Measurements from ENCODE around the gene NLGN2. TPM values are rescaled to one million over a fixed set of nuclear protein-coding genes. Genes with fewer than 3 reads are reported as not detected.

Gene NLGN2
- total and polyA plus RNA-seq, 2 donors (not counting 1 experiment from before 2014, with no cell fraction given), result 0.52 to 3.4 TPM

DNA sequence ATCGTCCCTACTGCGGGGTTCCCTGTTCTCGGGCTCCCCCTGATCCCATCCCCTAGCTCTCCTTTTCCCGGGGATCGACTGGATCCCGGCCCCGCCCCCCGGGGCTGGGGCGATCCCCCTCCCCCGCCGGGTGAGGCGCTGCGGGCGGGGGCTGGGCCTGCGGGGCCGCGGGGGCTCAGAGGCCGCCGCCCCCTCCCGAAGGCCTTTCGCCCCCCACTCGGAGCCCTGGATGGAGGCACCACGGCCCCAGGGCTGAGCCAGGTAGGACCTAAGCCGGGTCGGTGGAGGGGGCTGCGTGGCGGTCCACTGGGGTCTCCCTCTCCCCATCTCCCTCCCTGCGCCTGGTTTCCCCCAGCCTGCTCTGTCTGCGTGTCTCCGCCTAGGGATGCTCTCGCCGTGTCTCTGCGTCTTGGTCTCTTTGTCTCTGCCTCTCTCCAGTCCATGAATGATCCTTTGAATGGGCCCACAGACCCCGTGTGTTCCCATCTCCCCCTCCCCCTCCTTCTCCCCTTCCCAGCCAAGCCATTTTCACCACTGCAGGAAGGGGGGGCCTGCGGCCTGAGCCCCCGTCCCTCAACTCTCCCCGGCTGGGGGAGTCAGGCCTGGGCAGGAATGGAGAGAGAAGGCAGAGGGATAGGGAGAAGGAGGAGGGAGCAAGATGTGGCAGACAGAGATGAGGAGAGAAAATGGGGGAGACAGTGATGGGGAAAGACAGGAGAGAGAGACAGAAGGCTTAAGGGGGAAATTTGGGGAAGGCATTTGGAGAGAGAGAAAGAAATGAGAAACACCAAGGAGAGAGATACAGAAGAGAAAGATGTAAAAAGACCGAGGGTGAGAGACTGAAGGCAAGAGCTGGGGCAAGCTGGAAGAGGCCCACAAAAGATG lies 2.1 kb upstream of the NLGN2 start:
- Histone ChIP-seq H3K4me2 (replicated peaks; ENCODE audit: low read depth, low read length, poor library complexity, severe bottlenecking) (peak overlapping the region; percentile 94), H3K27me3 (replicated peaks in 1 of 4; ENCODE audit: control extremely low read depth in 1 of 4, control insufficient read depth in 3 of 4, insufficient read depth in 4 of 4, low read length in 3 of 4) (peaks cover 0 to 31% (median 4%) of the 10 kb centered on the region in 4 experiments), H2AFZ (ENCODE audit: insufficient read depth, low read depth, low read length, poor library complexity, severe bottlenecking) (peak overlapping the region; percentile 87), H3K79me2 (ENCODE audit: control insufficient read depth, insufficient read depth, low read length) (peaks cover 6% of the 10 kb centered on the region), H3K9ac (ENCODE audit: low read length) (peak overlapping the region; percentile 76), H3K36me3 (replicated peaks in 1 of 2; ENCODE audit: control extremely low read depth in 1 of 2, control insufficient read depth in 1 of 2, extremely low read depth in 1 of 2, insufficient read depth in 2 of 2, low read length in 1 of 2) (no peaks in the 10 kb centered on the region), H4K20me1 (ENCODE audit: control insufficient read depth, insufficient read depth, low read length, poor library complexity, severe bottlenecking) (no peaks in the 10 kb centered on the region), H3K27ac (ENCODE audit: low read length in 2 of 2) (no peak overlapping the region), H3K9me3 (ENCODE audit: control extremely low read depth in 1 of 3, control insufficient read depth in 2 of 3, insufficient read depth in 1 of 3, low read length in 2 of 3) (peaks cover 0 to 4% (median 0%) of the 10 kb centered on the region in 3 donors), H3K4me1 (ENCODE audit: control insufficient read depth in 2 of 2, insufficient read depth in 2 of 2, low read length in 2 of 2) (peaks cover 17 to 20% of the 10 kb centered on the region in 2 donors), H3K4me3 (ENCODE audit: control extremely low read depth in 1 of 5, extremely low read depth in 1 of 5, insufficient read depth in 1 of 5, low read depth in 2 of 5, low read length in 4 of 5) (peak overlapping the region in 4 of 5 experiments; percentile 80 to 95 (median 86))
- H3K9me3 Mint-ChIP-seq (ENCODE audit: insufficient read depth), result no peaks in the 10 kb centered on the region
- peaks cover 23% of the 10 kb centered on the region for H3K4me1 Mint-ChIP-seq
- intact Hi-C loops (cut with micrococcal nuclease), result loop anchor here (2.0 kb wide), 2 partner anchors 99 to 191 kb away; partner anchors contain the start of gene EIF5A
- WGBS (ENCODE audit: insufficient coverage), result 35% methylated on average over 27 of the region's 38 CpGs
- peaks cover 30% of the 10 kb centered on the region for H3K27me3 Mint-ChIP-seq
- H3K4me3 Mint-ChIP-seq, result peak overlapping the region; percentile 83
- H3K27ac Mint-ChIP-seq, result no peak overlapping the region
- ATAC-seq (ENCODE audit: low read depth), result no peak
- no peak for TF ChIP-seq EZH2 (IDR thresholded peaks at IDR 0.05; ENCODE audit: borderline replicate concordance, insufficient read depth, low read depth, low read length, poor library complexity, severe bottlenecking)
- TF ChIP-seq, protein P1, sequence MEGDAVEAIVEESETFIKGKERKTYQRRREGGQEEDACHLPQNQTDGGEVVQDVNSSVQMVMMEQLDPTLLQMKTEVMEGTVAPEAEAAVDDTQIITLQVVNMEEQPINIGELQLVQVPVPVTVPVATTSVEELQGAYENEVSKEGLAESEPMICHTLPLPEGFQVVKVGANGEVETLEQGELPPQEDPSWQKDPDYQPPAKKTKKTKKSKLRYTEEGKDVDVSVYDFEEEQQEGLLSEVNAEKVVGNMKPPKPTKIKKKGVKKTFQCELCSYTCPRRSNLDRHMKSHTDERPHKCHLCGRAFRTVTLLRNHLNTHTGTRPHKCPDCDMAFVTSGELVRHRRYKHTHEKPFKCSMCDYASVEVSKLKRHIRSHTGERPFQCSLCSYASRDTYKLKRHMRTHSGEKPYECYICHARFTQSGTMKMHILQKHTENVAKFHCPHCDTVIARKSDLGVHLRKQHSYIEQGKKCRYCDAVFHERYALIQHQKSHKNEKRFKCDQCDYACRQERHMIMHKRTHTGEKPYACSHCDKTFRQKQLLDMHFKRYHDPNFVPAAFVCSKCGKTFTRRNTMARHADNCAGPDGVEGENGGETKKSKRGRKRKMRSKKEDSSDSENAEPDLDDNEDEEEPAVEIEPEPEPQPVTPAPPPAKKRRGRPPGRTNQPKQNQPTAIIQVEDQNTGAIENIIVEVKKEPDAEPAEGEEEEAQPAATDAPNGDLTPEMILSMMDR (IDR thresholded peaks at IDR 0.05), result no peak
- no peak for DNase-seq
- ChIA-PET CTCF (interaction anchor here (1.2 kb wide), 2 partner anchors 31 to 32 kb away, joined by 3 to 4 read pairs; no protein-coding TSS in a partner anchor), POLR2A (interaction anchor here (1.2 kb wide), 1 partner anchor 185 kb away, joined by 3 read pairs; no protein-coding TSS in a partner anchor)
